GM12874 (cell line): ENCODE data around the gene MYO19.

Experiments used
- TF ChIP-seq, protein P1 (sequence below): IDR thresholded peaks from 2 replicates; pipeline ENCODE4 v1.5.1; 2011; ENCODE audit warnings: low read depth, mild to moderate bottlenecking, control low read depth, low read length, moderate library complexity; ENCODE audit not compliant: insufficient read depth

The MYO19 gene

DNA sequence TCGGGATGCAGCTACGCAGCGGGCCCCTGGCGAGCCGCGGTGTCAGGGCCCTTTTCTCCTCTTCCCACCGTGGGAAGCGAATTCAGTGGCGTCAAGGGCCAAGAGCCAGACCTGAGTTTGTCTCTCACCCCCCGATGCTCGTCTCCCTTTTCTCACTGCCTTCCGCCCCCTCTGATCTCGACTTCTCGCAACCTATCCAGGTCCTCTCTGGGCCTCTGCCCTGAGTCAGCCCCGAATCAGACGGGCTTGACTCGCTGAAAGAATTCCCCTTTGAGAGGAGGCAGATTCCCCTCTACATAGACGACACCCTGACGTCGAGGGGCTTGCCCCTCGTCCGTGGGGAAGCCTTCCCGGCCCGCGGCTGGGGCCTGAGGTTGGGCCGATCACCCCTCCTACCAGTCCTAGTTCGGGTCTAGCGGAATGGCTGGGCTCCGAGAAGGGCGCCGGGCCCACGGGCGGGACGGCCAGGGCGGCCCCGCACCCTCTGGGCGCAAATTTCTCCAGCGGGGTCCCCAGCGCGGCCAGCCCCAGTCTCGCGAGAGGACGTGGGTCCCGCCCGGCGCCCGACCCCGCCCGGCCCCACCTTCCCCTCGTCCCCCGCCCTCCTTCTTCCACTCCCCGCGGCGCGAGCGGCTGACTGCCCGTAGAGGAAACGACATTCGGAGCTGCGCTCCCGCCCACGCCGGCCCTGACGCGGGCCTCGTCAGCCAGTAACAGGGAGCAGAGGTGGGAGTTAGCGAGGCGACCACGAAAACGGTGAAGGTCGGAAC, 9.8 kb upstream of the MYO19 start, which contains the start of gene GGNBP2:
GGNBP2 (plus strand) TSS at position 613 of the 770 bp plus-strand sequence. CDS start 806 bp downstream, outside the sequence.
- TF ChIP-seq, protein P1, sequence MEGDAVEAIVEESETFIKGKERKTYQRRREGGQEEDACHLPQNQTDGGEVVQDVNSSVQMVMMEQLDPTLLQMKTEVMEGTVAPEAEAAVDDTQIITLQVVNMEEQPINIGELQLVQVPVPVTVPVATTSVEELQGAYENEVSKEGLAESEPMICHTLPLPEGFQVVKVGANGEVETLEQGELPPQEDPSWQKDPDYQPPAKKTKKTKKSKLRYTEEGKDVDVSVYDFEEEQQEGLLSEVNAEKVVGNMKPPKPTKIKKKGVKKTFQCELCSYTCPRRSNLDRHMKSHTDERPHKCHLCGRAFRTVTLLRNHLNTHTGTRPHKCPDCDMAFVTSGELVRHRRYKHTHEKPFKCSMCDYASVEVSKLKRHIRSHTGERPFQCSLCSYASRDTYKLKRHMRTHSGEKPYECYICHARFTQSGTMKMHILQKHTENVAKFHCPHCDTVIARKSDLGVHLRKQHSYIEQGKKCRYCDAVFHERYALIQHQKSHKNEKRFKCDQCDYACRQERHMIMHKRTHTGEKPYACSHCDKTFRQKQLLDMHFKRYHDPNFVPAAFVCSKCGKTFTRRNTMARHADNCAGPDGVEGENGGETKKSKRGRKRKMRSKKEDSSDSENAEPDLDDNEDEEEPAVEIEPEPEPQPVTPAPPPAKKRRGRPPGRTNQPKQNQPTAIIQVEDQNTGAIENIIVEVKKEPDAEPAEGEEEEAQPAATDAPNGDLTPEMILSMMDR = no peak

GRCh38 chr17:36544044-36544306, 9.3 kb upstream of the MYO19 start:
- TF ChIP-seq, protein P1 = 0 out of 2 replicates have a peak, but pooled peaks have one; percentile 17

GRCh38 chr17:36542755-36543154, 8.1 kb upstream of the MYO19 start:
- TF ChIP-seq, protein P1 = no peak

DNA sequence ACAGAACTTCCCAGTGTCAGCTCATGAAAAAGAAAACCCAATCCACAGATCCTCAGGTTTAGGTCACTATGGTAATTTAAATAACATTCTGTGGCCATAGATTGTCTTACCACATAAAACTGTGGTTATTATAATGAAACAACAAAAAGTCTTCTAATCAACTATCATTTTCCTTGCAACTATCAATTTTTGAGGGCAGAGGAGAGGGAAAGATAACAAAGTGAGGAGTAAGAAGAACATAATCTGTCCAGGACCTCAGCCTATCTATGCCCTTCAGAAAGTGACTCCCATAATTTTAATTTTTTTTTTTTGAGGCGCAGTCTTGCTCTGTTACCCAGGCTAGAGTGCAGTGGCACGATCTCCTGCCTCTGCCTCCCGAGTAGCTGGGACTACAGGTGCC, 6.0 kb upstream of the MYO19 start:
- TF ChIP-seq, protein P1 = no peak

- TF ChIP-seq, protein P1 = no peak
Observed at GRCh38 chr17:36535669-36536081, 1.0 kb upstream of the MYO19 start.

DNA sequence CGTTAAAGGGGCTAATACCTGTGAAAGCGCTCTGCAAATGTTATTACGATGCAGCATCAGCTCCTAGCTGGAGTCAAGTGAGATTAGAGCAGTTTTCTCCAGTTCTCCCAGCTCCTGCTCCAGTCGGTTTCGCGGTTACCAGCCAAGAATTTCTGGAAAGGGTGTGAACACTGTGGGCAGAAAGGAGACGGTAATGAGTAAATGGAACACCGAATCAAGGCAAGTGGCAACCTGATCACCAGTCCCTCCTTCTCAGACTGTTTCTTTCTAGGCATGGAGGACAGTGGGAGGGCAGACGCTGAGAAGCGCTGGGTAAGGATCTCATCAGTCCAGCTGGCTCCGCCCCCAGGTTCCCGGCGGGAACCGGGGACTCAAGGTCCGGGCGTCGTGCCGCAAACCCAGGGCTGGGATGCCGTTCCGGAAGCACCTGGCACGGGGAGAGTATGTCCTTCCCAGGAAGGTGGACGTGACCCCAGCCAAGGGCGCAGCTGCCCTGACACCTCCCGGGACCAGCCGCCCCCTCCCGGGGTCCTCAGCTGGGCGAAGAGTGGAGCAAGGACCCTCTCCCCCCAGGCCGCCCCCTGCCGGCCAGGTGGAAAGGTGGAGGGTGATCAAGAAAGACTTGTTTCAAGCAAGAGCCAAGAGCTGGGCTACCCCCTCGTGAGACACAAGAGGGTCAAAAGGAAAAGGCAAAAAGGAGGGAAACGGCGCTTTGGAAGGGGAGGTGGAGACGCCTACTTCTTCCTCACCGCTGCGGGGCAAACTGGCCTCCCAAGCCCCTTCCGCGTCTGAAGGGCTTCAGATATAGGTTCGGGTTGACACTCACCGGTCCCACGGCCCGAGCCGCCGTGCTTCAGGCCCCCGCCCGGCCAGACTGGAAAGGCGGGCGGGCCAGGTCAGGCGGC, 481 bp downstream of the MYO19 start:
- TF ChIP-seq, protein P1 = peak; percentile 67

DNA sequence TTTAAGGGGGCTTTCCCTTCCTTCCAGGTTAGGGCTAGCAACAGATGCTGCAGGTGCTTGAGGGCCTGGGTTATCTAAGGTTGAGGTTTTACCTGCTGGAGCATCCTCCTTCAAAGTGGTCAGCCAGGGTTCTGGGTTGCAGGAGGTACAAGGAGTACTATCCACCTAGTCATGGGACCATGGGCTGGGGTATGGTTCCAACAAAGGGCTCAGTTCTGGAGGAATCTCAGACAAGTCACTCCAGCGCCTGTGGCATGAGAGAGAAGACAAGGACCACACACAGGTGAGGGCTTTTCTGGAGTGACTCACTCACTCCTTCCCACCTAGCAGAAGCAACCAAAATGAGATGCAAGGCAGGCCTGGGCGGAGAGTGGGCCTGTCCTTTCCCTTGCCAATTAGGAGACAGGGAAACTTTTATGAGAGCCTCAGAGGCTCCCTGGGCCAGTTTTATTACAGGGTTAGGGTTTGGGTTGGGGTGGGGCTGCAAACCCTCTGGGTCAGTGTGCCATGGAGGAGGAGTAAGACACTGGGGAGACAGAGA, 2.2 kb downstream of the MYO19 start:
- TF ChIP-seq, protein P1 = no peak
